IMR-90 (cell line): Measurements from ENCODE around the gene PSMA8.

Experiments used
- BHLHE40 ChIP-seq: fragments of 150-350 bp; IDR thresholded peaks from 2 replicates; pipeline ENCODE4 v1.6.1; 2016; ENCODE audit warnings: mild to moderate bottlenecking, low read depth, low read length
- CEBPB ChIP-seq: IDR thresholded peaks from 2 replicates; pipeline ENCODE4 v1.6.1; 2012; ENCODE audit warnings: low read depth, low read length, improper control_type of control experiment
- MAZ ChIP-seq: IDR thresholded peaks from 2 replicates; pipeline ENCODE4 v1.6.1; 2012; ENCODE audit warnings: low read depth, mild to moderate bottlenecking, low read length, improper control_type of control experiment, moderate library complexity, borderline replicate concordance
- MXI1 ChIP-seq: IDR thresholded peaks from 2 replicates; pipeline ENCODE4 v1.6.1; 2012; ENCODE audit warnings: low read depth, mild to moderate bottlenecking, low read length, moderate library complexity, borderline replicate concordance
- POLR2A ChIP-seq: IDR thresholded peaks from 2 replicates; pipeline ENCODE4 v1.6.1; 2012; ENCODE audit warnings: mild to moderate bottlenecking, low read depth, low read length
- RAD21 ChIP-seq: IDR thresholded peaks from 2 replicates; pipeline ENCODE4 v1.6.1; 2012; ENCODE audit warnings: low read length, improper control_type of control experiment
- RCOR1 ChIP-seq: IDR thresholded peaks from 2 replicates; pipeline ENCODE4 v1.6.1; 2012; ENCODE audit warnings: mild to moderate bottlenecking, low read length, improper control_type of control experiment; ENCODE audit not compliant: insufficient replicate concordance
- RFX5 ChIP-seq: IDR thresholded peaks from 2 replicates; pipeline ENCODE4 v1.8.0; 2012; ENCODE audit warnings: low read depth, mild to moderate bottlenecking, low read length, moderate library complexity
- SMC3 ChIP-seq: fragments of 150-350 bp; IDR thresholded peaks from 2 replicates; pipeline ENCODE4 v1.6.1; 2016; ENCODE audit warnings: low read depth, mild to moderate bottlenecking, antibody characterized with exemption, low read length, moderate library complexity
- TF ChIP-seq, protein P1 (sequence below): conservative IDR thresholded peaks from 2 replicates; pipeline ENCODE4 v1.5.1; 2012; ENCODE audit warnings: mild to moderate bottlenecking, low read depth, low read length, improper control_type of control experiment
- TF ChIP-seq, protein P2 (sequence below): fragments of 150-350 bp; IDR thresholded peaks from 2 replicates; pipeline ENCODE4 v1.6.1; 2017; ENCODE audit warnings: mild to moderate bottlenecking, antibody characterized with exemption, low read length, low read depth

DNA sequence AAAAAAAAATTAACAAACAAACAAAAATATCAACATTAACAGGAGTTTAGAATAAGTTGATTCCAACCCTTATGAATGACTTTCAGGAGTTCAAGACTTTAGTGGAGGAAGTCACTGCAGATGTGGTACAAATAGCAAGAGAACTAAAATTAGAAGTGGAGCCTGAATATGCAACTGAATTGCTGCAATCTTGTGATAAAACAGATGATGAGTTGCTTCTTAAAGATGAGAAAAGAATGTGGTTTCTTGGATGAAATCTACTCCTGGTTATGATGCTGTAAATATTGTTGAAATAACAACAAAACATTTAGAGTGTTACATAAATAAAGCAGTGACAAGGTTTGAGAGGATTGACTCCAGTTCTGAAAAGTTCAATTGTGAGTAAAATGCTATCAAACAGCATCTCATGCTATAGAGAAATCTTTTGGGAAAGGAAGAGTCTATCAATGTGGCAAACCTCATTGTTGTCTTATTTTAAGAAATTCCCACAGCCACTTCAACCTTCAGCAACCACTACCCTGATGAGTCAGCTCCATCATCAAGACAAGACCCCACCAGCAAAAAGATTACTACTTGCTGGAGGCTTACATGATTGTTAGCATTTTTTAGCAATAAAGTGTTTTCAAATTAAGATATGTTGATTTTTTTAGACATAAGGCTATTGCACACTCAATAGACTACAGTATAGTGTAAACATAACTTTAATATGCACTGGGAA, 49.9 kb downstream of the PSMA8 start:
- TF ChIP-seq BHLHE40 (no peak), MAZ (no peak), POLR2A (no peak), CEBPB (no peak), RFX5 (no peak), MXI1 (no peak), RAD21 (no peak), SMC3 (no peak), RCOR1 (no peak)
- TF ChIP-seq, protein P1, sequence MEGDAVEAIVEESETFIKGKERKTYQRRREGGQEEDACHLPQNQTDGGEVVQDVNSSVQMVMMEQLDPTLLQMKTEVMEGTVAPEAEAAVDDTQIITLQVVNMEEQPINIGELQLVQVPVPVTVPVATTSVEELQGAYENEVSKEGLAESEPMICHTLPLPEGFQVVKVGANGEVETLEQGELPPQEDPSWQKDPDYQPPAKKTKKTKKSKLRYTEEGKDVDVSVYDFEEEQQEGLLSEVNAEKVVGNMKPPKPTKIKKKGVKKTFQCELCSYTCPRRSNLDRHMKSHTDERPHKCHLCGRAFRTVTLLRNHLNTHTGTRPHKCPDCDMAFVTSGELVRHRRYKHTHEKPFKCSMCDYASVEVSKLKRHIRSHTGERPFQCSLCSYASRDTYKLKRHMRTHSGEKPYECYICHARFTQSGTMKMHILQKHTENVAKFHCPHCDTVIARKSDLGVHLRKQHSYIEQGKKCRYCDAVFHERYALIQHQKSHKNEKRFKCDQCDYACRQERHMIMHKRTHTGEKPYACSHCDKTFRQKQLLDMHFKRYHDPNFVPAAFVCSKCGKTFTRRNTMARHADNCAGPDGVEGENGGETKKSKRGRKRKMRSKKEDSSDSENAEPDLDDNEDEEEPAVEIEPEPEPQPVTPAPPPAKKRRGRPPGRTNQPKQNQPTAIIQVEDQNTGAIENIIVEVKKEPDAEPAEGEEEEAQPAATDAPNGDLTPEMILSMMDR, result no peak
- TF ChIP-seq, protein P2, sequence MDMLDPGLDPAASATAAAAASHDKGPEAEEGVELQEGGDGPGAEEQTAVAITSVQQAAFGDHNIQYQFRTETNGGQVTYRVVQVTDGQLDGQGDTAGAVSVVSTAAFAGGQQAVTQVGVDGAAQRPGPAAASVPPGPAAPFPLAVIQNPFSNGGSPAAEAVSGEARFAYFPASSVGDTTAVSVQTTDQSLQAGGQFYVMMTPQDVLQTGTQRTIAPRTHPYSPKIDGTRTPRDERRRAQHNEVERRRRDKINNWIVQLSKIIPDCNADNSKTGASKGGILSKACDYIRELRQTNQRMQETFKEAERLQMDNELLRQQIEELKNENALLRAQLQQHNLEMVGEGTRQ, result no peak
